Stimulated activated CD8-positive, alpha-beta memory T cell treated with anti-CD3 and anti-CD28 coated beads, Interleukin-4, amount 100 ng/mL, for 4 hours (primary cell): ENCODE data around the gene AIPL1.
"Not testable (repeated sequence)": the region's sequence is repeated elsewhere in the genome, so short reads cannot be mapped to it uniquely, and the experiment has no call there.

Source experiments
- DNase-seq, 2 donors: peaks; one replicate each; pipeline ENCODE4 v3.0.0-alpha.2; 2020; ENCODE audit warnings: low read depth in 2 of 2, low spot score in 1 of 2

The AIPL1 gene

DNA sequence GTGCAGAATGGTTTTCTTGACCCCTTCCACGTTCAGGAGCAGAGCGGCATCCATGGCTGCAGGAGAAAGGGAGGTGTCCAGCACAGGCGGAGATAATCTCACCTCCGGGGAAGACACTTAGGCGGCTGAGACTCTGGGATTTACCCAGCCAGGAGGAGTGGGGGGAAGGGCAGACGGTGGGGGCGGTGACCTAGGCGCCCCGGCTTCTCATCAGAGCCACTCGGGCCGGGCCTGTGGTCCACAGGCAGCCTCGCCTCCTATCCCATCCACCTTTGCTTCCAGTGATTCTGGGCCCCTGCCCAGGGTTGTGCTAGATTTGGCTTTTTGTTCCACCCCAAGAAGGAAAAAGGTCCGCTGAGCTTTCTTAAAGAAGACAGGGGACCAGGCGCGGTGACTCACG lies at the start of gene AIPL1:
Gene AIPL1 (minus strand): TSS at position 71 of the 400 bp plus-strand sequence. CDS start 17 bp downstream, at position 54.
- no peak for DNase-seq

DNA sequence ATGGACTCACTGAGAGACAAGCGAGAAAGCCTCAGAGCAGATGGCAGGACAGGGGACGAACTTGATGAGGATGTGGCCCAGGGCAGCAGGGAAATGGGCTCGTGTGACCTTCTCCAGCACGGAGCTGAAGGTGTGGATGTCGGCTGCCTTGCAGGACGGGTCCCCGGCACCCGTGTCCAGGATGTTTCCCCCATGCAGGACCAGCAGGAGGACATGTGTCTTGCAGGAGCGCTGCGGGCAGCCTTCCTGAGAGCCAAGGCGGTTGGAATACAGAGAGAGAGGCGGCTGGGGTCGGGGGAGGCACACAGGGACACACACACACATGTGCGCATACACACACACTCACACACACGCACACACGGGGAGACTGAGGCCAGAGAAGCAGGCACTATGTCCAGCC lies 48.6 kb upstream of the AIPL1 start:
- DNase-seq = no peak

GRCh38 chr17:6482796-6483195 lies 47.9 kb upstream of the AIPL1 start:
- not testable (repeated sequence) for DNase-seq

GRCh38 chr17:6482105-6482455 lies 47.2 kb upstream of the AIPL1 start:
- DNase-seq = no peak

GRCh38 chr17:6480303-6480675 lies 45.4 kb upstream of the AIPL1 start:
- DNase-seq = no peak

GRCh38 chr17:6479622-6480302 lies 44.8 kb upstream of the AIPL1 start:
- no peak for DNase-seq

- no peak for DNase-seq
These were observed 43.6 kb upstream of the AIPL1 start for GRCh38 chr17:6478486-6478885.

DNA sequence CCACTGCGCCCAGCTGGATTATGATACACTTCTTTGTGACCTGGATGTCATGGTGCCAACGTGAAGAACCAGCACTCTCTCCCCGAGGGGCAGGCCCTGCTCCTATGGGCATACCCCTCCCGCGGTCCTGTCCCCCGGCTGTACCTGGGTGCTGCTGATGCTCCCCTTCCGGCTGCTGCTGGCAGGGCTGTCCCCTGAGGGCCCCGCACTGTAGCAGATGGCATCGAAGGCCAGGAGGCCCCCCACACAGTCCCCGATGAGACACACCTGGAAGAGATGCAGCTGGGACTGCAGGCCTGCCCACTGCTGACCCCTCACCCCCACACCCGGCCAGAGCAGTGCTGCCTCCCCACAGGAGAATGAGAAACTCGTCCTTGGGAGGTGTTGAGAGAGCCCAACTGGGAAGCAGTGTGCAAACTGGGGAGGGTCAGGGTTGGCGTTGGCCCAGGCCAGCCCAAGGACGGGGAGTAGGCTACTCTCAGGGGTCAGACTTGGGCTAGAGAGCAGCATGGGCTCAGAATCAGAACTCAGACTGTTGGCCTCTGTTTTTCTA lies 43.0 kb upstream of the AIPL1 start:
- no peak for DNase-seq

DNA sequence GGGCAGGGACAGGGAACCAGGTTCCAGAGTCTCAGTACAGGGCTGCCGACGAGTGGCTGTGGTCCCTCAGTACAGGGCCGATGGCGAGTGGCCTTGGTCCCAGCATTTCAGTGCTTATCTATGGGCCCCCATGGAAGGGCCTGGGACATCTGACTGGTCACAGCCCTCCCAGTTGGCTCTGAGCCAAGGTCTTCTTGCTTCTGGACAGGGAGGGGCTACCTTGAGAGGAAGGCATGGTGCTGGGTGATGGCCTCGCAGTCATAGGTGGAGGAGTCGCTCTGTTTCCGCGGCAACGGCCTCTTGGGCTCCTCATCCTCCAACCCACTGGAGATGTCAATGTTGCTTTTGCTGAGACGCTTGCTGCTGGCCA lies 41.9 kb upstream of the AIPL1 start:
- no peak for DNase-seq

DNA sequence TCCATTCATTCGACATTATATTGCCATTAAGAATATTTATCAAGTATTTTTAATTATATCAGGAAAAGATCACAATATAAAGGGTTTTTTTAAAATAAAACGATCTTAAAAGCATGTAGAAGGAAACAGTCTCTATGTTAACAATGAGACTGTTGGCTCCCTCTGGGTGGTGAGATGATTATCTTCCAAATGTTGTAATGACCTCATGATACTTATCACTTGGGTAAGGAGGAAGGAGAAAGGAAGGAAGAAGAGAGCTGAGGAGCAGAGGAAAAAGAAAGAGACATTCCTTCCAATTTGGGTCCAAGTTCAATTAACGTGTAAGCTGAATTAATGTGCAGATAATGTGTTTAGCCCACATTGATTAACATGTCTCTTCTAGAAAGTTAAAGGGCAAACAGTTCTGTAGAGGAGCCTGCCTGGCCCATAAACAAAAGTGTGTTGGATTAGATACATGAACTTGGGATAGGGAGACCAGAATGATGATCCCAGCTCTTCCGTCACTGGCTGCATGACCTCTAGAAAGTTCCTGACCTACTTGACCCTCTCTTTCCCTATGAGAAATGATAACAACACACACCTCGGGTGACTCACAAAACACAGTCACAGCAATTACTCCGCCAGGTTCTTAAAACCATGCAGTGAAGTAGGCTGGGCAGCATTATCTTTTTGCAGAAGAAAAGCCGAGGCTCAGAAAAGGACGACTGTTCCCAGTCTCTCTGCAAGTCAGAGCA lies 41.3 kb upstream of the AIPL1 start:
- DNase-seq = no peak

DNA sequence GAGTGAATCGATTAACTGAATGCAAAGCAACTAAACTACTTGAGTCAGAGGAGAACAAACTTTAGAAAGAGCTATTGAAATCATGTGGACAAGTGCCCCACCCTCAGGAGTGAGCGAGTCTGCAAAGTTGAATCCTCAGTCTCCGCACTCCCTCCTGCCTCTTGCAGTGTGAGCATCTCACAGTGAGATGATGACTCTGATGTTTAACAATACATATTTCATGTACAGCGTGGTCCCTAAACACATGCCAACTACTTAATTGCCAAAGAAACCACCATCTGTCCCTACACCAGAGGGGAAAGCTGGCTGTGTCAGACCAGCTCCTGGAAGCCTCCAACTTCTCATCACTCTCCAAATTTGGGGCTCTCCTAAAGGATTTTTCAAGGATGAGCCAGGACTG lies 40.5 kb upstream of the AIPL1 start:
- DNase-seq = no peak

GRCh38 chr17:6474906-6475305 lies 40.0 kb upstream of the AIPL1 start:
- no peak for DNase-seq

- no peak for DNase-seq
These were observed 39.5 kb upstream of the AIPL1 start for GRCh38 chr17:6474376-6474775.

GRCh38 chr17:6473128-6473767 lies 38.3 kb upstream of the AIPL1 start:
- DNase-seq = peak; percentile 21 to 43

DNA sequence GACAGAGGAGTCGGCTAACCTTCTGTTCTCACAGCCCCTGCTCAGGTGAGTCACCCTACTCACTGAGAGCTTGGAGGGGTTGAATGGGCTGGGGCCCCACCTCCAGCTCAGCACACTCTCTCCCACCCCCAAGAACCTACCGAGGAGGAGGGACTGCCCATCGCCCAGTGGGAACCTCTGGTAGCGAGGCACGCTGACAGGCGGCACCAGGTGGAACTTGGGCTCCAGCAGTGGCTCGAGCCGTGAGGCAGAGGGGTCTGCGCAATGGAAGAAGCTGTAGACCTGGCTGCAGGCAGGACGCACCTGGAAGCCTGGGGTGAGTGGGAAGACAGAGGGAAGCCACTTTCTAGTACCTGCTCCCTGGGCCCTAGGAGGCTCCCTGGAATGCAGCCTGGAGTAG lies 37.6 kb upstream of the AIPL1 start:
- no peak for DNase-seq

GRCh38 chr17:6471531-6472465 lies 36.9 kb upstream of the AIPL1 start:
- no peak for DNase-seq

- DNase-seq = no peak
These were observed 36.0 kb upstream of the AIPL1 start for GRCh38 chr17:6470751-6471521.

- DNase-seq = no peak
These were observed 35.3 kb upstream of the AIPL1 start for GRCh38 chr17:6470146-6470718.

DNA sequence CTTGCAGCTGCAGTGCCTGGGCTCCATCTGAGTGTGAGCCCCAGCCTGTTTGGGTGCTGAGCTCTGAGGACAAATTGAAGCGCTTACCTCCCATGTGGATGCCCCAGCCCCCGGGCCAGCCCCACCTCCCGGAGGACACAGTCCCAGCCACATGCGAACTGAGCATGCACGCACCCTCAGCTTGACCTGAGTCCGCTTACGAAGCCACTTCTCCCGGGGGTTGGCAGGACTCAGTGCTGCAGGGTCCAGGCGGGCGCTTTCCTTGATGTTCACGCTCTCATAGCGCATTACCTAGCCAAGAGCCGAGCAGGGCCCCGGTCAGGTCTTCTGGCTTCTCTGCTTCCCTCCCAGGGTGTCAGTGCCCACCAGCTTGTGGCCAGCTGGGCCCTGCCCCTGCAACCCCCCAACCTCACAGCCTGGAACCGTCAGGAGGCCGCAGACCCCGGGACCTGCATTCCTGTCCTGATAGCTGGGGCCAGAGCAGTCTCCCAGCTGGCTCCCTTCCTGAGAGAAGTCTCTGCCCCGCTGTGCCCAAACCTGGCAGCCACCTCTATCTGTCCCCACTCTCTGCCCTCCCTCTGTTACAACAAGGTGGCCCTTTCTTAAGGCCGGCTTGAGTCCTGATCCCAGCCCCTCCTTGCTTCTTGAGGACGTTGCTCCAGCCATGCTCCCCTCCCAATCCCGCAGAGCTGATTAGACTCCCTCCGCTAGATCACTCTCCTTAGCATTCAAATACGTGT lies 33.3 kb upstream of the AIPL1 start:
- DNase-seq = no peak
